Limb (tissue), 2 donors: ENCODE measurements around the gene M6PR.
A peak's percentile ranks its signal among the peaks of the same experiment; 100 is the strongest.

Experiments
- DNase-seq, 2 donors: peaks; one replicate each; pipeline ENCODE4 v3.0.0-alpha.2; 2016; ENCODE audit errors: extremely low spot score in 2 of 2

The M6PR gene

GRCh38 chr12:8949342-8950220, at the start of gene M6PR:
M6PR (minus strand) TSS chr12:8949645; CDS start chr12:8946404, 3,241 bp downstream.
- DNase-seq, result peak; percentile 96 to 98

GRCh38 chr12:8996682-8997405, 47.4 kb upstream of the M6PR start:
- DNase-seq, result no peak

- DNase-seq, result no peak
Observed at GRCh38 chr12:8995021-8995775, 45.8 kb upstream of the M6PR start.

- DNase-seq, result no peak
Observed at GRCh38 chr12:8993827-8994226, 44.4 kb upstream of the M6PR start.

- DNase-seq, result no peak
Observed at GRCh38 chr12:8991371-8992345, 42.2 kb upstream of the M6PR start.

GRCh38 chr12:8989413-8989812, 40.0 kb upstream of the M6PR start, which contains the start of gene KLRG1:
KLRG1 (plus strand) TSS chr12:8989546; CDS start chr12:8989636, 90 bp downstream.
- no peak for DNase-seq

GRCh38 chr12:8987685-8988084, 38.2 kb upstream of the M6PR start:
- no peak for DNase-seq

GRCh38 chr12:8987163-8987562, 37.7 kb upstream of the M6PR start:
- no peak for DNase-seq

GRCh38 chr12:8985213-8985754, 35.8 kb upstream of the M6PR start:
- DNase-seq, result no peak

- DNase-seq, result no peak
Observed at GRCh38 chr12:8980137-8980536, 30.7 kb upstream of the M6PR start.

GRCh38 chr12:8970432-8970831, 21.0 kb upstream of the M6PR start:
- no peak for DNase-seq

GRCh38 chr12:8969861-8970411, 20.5 kb upstream of the M6PR start:
- DNase-seq, result no peak

- DNase-seq, result no peak
Observed at GRCh38 chr12:8968761-8969160, 19.3 kb upstream of the M6PR start.

- DNase-seq, result no peak
Observed at GRCh38 chr12:8960176-8960575, 10.7 kb upstream of the M6PR start.

- DNase-seq, result no peak
Observed at GRCh38 chr12:8958066-8958465, 8.6 kb upstream of the M6PR start.

GRCh38 chr12:8957561-8957960, 8.1 kb upstream of the M6PR start:
- DNase-seq, result no peak

- DNase-seq, result no peak
Observed at GRCh38 chr12:8956772-8957171, 7.3 kb upstream of the M6PR start.

- DNase-seq, result no peak
Observed at GRCh38 chr12:8956073-8956472, 6.6 kb upstream of the M6PR start.

GRCh38 chr12:8953773-8954402, 4.4 kb upstream of the M6PR start:
- no peak for DNase-seq

GRCh38 chr12:8951744-8952143, 2.3 kb upstream of the M6PR start:
- no peak for DNase-seq
